PC-3 (cell line): ENCODE data around the gene FSCN2. TPM values are rescaled to one million over a fixed set of nuclear protein-coding genes. Genes with fewer than 3 reads are reported as not detected.

Experiments
- ATAC-seq: fragments of 200-7000 bp; cut with Tn5 transposase; 2 replicates; pipeline ENCODE4 v1.9.1; 2020; ENCODE audit warnings: mild to moderate bottlenecking, moderate library complexity
- BruUV-seq: library from RNA; stranded (reverse); fragments of 400-500 nt; replicated peaks from 2 replicates; lab custom pipeline; 2021; lab: Mats Ljungman, UMichigan
- CTCF ChIA-PET: fragments of 300-600 bp; sonication (Branson Sonifier 250); formaldehyde crosslinking; loops from one replicate; lab custom pipeline; 2022; ENCODE audit warnings: antibody characterized with exemption; lab: Charles Lee
- POLR2A ChIA-PET: fragments of 300-600 bp; sonication (Branson Sonifier 250); formaldehyde crosslinking; loops from one replicate; lab custom pipeline; 2022; ENCODE audit warnings: antibody characterized with exemption; ENCODE audit not compliant: unreplicated experiment; lab: Charles Lee
- DNase-seq: peaks from one replicate; pipeline ENCODE4 v3.0.0-alpha.2; 2015
- H2AFZ ChIP-seq: fragments of 300-600 bp; sonication (generic); 2 replicates; pipeline ENCODE4 v1.6.0; 2016; ENCODE audit warnings: antibody characterized with exemption, low read length
- H3F3A ChIP-seq: fragments of 300-600 bp; sonication (generic); one replicate; pipeline ENCODE4 v1.6.0; 2017; ENCODE audit warnings: antibody characterized with exemption, low read length, control low read depth, mild to moderate bottlenecking; ENCODE audit not compliant: unreplicated experiment
- H3K27ac ChIP-seq: fragments of 300-600 bp; sonication (generic); 2 replicates; pipeline ENCODE4 v1.5.1; 2016; ENCODE audit warnings: mild to moderate bottlenecking, low read length
- H3K27me3 ChIP-seq: fragments of 300-600 bp; sonication (generic); 2 replicates; pipeline ENCODE4 v1.6.1; 2016; ENCODE audit warnings: low read length, mixed read lengths
- H3K36me3 ChIP-seq: fragments of 300-600 bp; sonication (generic); 2 replicates; pipeline ENCODE4 v1.6.1; 2016; ENCODE audit warnings: low read depth, mixed run types, low read length, mixed read lengths
- H3K4me1 ChIP-seq: fragments of 300-600 bp; sonication (generic); 2 replicates; pipeline ENCODE4 v1.5.1; 2016; ENCODE audit warnings: low read length; ENCODE audit not compliant: insufficient read depth
- H3K4me2 ChIP-seq: fragments of 300-600 bp; sonication (generic); 2 replicates; pipeline ENCODE4 v1.6.0; 2016; ENCODE audit warnings: low read length
- H3K4me3 ChIP-seq: fragments of 300-600 bp; sonication (generic); 2 replicates; pipeline ENCODE4 v1.5.1; 2016; ENCODE audit warnings: mild to moderate bottlenecking, low read length, mixed read lengths
- H3K79me2 ChIP-seq: fragments of 300-600 bp; sonication (generic); 2 replicates; pipeline ENCODE4 v1.6.1; 2017; ENCODE audit warnings: low read length, mixed read lengths
- H3K9ac ChIP-seq: fragments of 300-600 bp; sonication (generic); 2 replicates; pipeline ENCODE4 v1.6.0; 2016; ENCODE audit warnings: mild to moderate bottlenecking, low read length
- H3K9me2 ChIP-seq: fragments of 300-600 bp; sonication (generic); replicated peaks from 2 replicates; pipeline ENCODE4 v1.6.1; 2016; ENCODE audit warnings: mixed run types, low read length, mixed read lengths
- H3K9me3 ChIP-seq: fragments of 300-600 bp; sonication (generic); 2 replicates; pipeline ENCODE4 v1.6.1; 2016; ENCODE audit warnings: low read length, mixed read lengths
- H4K20me1 ChIP-seq: fragments of 300-600 bp; sonication (generic); 2 replicates; pipeline ENCODE4 v1.6.1; 2016; ENCODE audit warnings: low read length, mixed read lengths
- CTCF ChIP-seq: fragments of 300-600 bp; sonication (generic); conservative IDR thresholded peaks from 2 replicates; pipeline ENCODE4 v1.5.1; 2017; ENCODE audit warnings: antibody characterized with exemption, low read depth, mild to moderate bottlenecking, low read length
- EZH2 ChIP-seq: fragments of 300-600 bp; sonication (generic); IDR thresholded peaks from one replicate; pipeline ENCODE4 v1.6.1; 2017; ENCODE audit warnings: antibody characterized with exemption, mild to moderate bottlenecking, low read length; ENCODE audit not compliant: unreplicated experiment
- EZH2phosphoT487 ChIP-seq: fragments of 300-600 bp; sonication (generic); IDR thresholded peaks from 2 replicates; pipeline ENCODE4 v1.6.1; 2018; ENCODE audit warnings: mild to moderate bottlenecking, antibody characterized with exemption, low read length, borderline replicate concordance
- intact Hi-C: fragments of 100-400 bp; cut with micrococcal nuclease; formaldehyde crosslinking; loops from 2 replicates; pipeline ENCODE4 v1.9.0; 2023
- total RNA-seq: library from RNA; depleted of rRNA; stranded (reverse); fragments of >200 nt; gene quantifications from 2 replicates; pipeline ENCODE4 v1.2.3, GENCODE V29; 2014

Gene FSCN2
- total RNA-seq, 1 experiment from 2014 or later = 0.87 TPM

DNA sequence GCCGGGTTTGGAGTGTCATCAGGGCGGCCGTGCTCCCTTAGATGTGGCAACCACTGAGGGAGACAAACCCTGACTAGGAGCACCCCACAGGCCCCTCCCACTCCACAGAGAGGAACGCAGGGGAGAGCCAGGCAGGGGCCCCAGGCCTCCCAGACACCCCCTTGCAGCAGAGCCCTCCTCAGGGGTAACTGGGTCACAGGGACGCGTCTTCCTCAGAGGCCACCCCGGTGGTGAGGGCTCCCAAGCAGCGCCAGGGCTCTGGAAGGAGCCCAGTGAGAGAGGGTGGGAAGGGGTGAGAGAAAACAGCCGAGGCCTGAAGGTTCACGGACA, 11.4 kb downstream of the FSCN2 start:
- no peak overlapping the region for H3K9ac ChIP-seq
- H3K4me1 ChIP-seq = no peaks in the 10 kb centered on the region
- H3K79me2 ChIP-seq = no peaks in the 10 kb centered on the region
- intact Hi-C loops = no loop called here
- H3K4me2 ChIP-seq = no peak overlapping the region
- H2AFZ ChIP-seq = no peak overlapping the region
- no TSS peak for BruUV-seq
- ChIA-PET POLR2A (no interaction called here), CTCF (no interaction called here)
- H3K27me3 ChIP-seq = no peaks in the 10 kb centered on the region
- H3K4me3 ChIP-seq = no peak overlapping the region
- no peak overlapping the region for H3K27ac ChIP-seq
- H3K9me2 ChIP-seq = no peaks in the 10 kb centered on the region
- no peaks in the 10 kb centered on the region for H3F3A ChIP-seq
- TF ChIP-seq CTCF (no peak), EZH2phosphoT487 (no peak), EZH2 (no peak)
- H3K36me3 ChIP-seq = 0 out of 2 replicates have a peak, but pooled peaks cover 4% of the 10 kb centered on the region
- ATAC-seq = no peak
- no peak for DNase-seq
- no peaks in the 10 kb centered on the region for H4K20me1 ChIP-seq
- no peaks in the 10 kb centered on the region for H3K9me3 ChIP-seq

GRCh38 chr17:81539961-81540675, 11.9 kb downstream of the FSCN2 start:
- no peak overlapping the region for H3K27ac ChIP-seq

More at GRCh38 chr17:81539961-81540675, 11.9 kb downstream of the FSCN2 start:
- TF ChIP-seq EZH2 (no peak), EZH2phosphoT487 (no peak), CTCF (no peak)
- ChIA-PET POLR2A (no interaction called here), CTCF (no interaction called here)
- no peak for ATAC-seq
- no peak for DNase-seq
- Histone ChIP-seq H3K9me2 (no peaks in the 10 kb centered on the region), H4K20me1 (no peaks in the 10 kb centered on the region), H3F3A (no peaks in the 10 kb centered on the region), H3K4me2 (no peak overlapping the region), H3K79me2 (no peaks in the 10 kb centered on the region), H3K27me3 (no peaks in the 10 kb centered on the region), H3K4me1 (no peaks in the 10 kb centered on the region), H3K4me3 (no peak overlapping the region), H3K9ac (no peak overlapping the region), H3K9me3 (no peaks in the 10 kb centered on the region), H2AFZ (no peak overlapping the region), H3K36me3 (0 out of 2 replicates have a peak, but pooled peaks cover 4% of the 10 kb centered on the region)
- no TSS peak for BruUV-seq
- intact Hi-C loops = no loop called here
